HepG2 (cell line): ENCODE measurements around the gene SLX9. TPM values are rescaled to one million over a fixed set of nuclear protein-coding genes. Genes with fewer than 3 reads are reported as not detected.

Experiments used
- BHLHE40 ChIP-seq: IDR thresholded peaks from 2 replicates; pipeline ENCODE4 v1.6.1; 2011; ENCODE audit warnings: low read length, improper control_type of control experiment
- CBFB ChIP-seq: sonication (generic); formaldehyde crosslinking; IDR thresholded peaks from 2 replicates; pipeline ENCODE4 v1.4.0; 2020; ENCODE audit warnings: missing genetic modification reagents
- ELF1 ChIP-seq: sonication (generic); formaldehyde crosslinking; IDR thresholded peaks from 2 replicates; pipeline ENCODE4 v1.4.0; 2020; ENCODE audit warnings: missing genetic modification reagents
- ELF4 ChIP-seq: sonication (generic); formaldehyde crosslinking; IDR thresholded peaks from 2 replicates; pipeline ENCODE4 v1.5.0; 2020; ENCODE audit warnings: missing genetic modification reagents, mild to moderate bottlenecking, moderate library complexity, borderline replicate concordance
- FOXO1 ChIP-seq: sonication (generic); formaldehyde crosslinking; IDR thresholded peaks from 2 replicates; pipeline ENCODE4 v1.4.0; 2020; ENCODE audit warnings: missing genetic modification reagents
- HNF4A ChIP-seq: sonication (generic); formaldehyde crosslinking; IDR thresholded peaks from 2 replicates; pipeline ENCODE4 v1.4.0; 2020; ENCODE audit warnings: missing genetic modification reagents
- JUN ChIP-seq: sonication (generic); formaldehyde crosslinking; IDR thresholded peaks from 2 replicates; pipeline ENCODE4 v1.4.0; 2020; ENCODE audit warnings: mild to moderate bottlenecking, missing genetic modification reagents
- MBD4 ChIP-seq: IDR thresholded peaks from 2 replicates; pipeline ENCODE4 v1.6.1; 2012; ENCODE audit warnings: low read length, inconsistent platforms, borderline replicate concordance
- NCOA1 ChIP-seq: sonication (generic); formaldehyde crosslinking; IDR thresholded peaks from 2 replicates; pipeline ENCODE4 v1.9.0; 2021; ENCODE audit warnings: missing genetic modification reagents
- NCOA2 ChIP-seq: sonication (generic); formaldehyde crosslinking; IDR thresholded peaks from 2 replicates; pipeline ENCODE4 v1.8.0; 2022; ENCODE audit warnings: inconsistent platforms
- NR2F1 ChIP-seq, 2 experiments: fragments of 450-650 bp in 1 of 2; formaldehyde crosslinking in 1 of 2; IDR thresholded peaks; 2 replicates each; pipeline versions ENCODE4 v1.5.0 to v1.6.1; 2016 to 2020; ENCODE audit warnings: mild to moderate bottlenecking in 1 of 2, missing compliant biosample characterization in 1 of 2, missing genetic modification reagents in 1 of 2, moderate library complexity in 1 of 2
- PHB2 ChIP-seq: fragments of 450-650 bp; IDR thresholded peaks from 2 replicates; pipeline ENCODE4 v1.6.1; 2018; ENCODE audit not compliant: partially characterized antibody
- TCF7 ChIP-seq: sonication (generic); IDR thresholded peaks from 2 replicates; pipeline ENCODE4 v1.6.1; 2016; ENCODE audit warnings: antibody characterized with exemption, low read depth
- ZBTB38 ChIP-seq: sonication (generic); formaldehyde crosslinking; IDR thresholded peaks from 2 replicates; pipeline ENCODE4 v1.5.1; 2020; ENCODE audit warnings: mild to moderate bottlenecking, missing genetic modification reagents
- ZNF484 ChIP-seq: sonication (generic); formaldehyde crosslinking; IDR thresholded peaks from 2 replicates; pipeline ENCODE4 v1.5.1; 2020; ENCODE audit warnings: mild to moderate bottlenecking, low read depth, missing genetic modification reagents, borderline replicate concordance
- ZNF83 ChIP-seq: sonication (generic); formaldehyde crosslinking; IDR thresholded peaks from 2 replicates; pipeline ENCODE4 v1.4.0; 2020; ENCODE audit warnings: missing genetic modification reagents, mild to moderate bottlenecking, borderline replicate concordance
- polyA plus RNA-seq, 8 experiments: library from polyadenylated mRNA; depleted of rRNA in 3 of 8; stranded (reverse) in 7 of 8; unstranded in 1 of 8; fragments of >200 nt; fragmentation: Illumina TruSeq in 4 of 8; extraction: Trizol in 4 of 8; gene quantifications; 2 replicates each; pipeline versions ENCODE4 v1.2.1 to v1.2.3, GENCODE V29; 2011 to 2016; ENCODE audit warnings: low read depth in 4 of 8, missing spikeins in 1 of 8, mixed read lengths in 1 of 8; ENCODE audit not compliant: insufficient read depth in 1 of 8
- total RNA-seq, 5 experiments: library from RNA; depleted of rRNA; stranded (reverse); fragments of >200 nt; fragmentation: Illumina TruSeq; extraction: Trizol; gene quantifications; 2 replicates each; pipeline ENCODE4 v1.2.3, GENCODE V29; 2016; ENCODE audit warnings: low read depth in 1 of 5
- TF ChIP-seq, protein P1 (sequence below): sonication (generic); formaldehyde crosslinking; IDR thresholded peaks from 2 replicates; pipeline ENCODE4 v1.8.1; 2023; ENCODE audit warnings: mild to moderate bottlenecking, moderate library complexity, missing genetic modification reagents
- TF ChIP-seq, protein P2 (sequence below): sonication (generic); formaldehyde crosslinking; IDR thresholded peaks from 2 replicates; pipeline ENCODE4 v1.5.0; 2020; ENCODE audit warnings: missing genetic modification reagents
- TF ChIP-seq, protein P3 (sequence below): sonication (generic); formaldehyde crosslinking; IDR thresholded peaks from 2 replicates; pipeline ENCODE4 v1.9.0; 2021; ENCODE audit warnings: missing genetic modification reagents, mild to moderate bottlenecking, borderline replicate concordance
- TF ChIP-seq, protein P4 (sequence below): IDR thresholded peaks from 2 replicates; pipeline ENCODE4 v1.4.0; 2020; ENCODE audit warnings: mild to moderate bottlenecking, missing genetic modification reagents
- TF ChIP-seq, protein P5 (sequence below): sonication (generic); formaldehyde crosslinking; IDR thresholded peaks from 2 replicates; pipeline ENCODE4 v1.5.1; 2020; ENCODE audit warnings: missing genetic modification reagents, mild to moderate bottlenecking, borderline replicate concordance

The SLX9 gene
- total and polyA plus RNA-seq, 2 of the 13 experiments (the other 11 are each of a cell fraction or from before 2014, with no cell fraction given) = 21.0 to 47.1 TPM

DNA sequence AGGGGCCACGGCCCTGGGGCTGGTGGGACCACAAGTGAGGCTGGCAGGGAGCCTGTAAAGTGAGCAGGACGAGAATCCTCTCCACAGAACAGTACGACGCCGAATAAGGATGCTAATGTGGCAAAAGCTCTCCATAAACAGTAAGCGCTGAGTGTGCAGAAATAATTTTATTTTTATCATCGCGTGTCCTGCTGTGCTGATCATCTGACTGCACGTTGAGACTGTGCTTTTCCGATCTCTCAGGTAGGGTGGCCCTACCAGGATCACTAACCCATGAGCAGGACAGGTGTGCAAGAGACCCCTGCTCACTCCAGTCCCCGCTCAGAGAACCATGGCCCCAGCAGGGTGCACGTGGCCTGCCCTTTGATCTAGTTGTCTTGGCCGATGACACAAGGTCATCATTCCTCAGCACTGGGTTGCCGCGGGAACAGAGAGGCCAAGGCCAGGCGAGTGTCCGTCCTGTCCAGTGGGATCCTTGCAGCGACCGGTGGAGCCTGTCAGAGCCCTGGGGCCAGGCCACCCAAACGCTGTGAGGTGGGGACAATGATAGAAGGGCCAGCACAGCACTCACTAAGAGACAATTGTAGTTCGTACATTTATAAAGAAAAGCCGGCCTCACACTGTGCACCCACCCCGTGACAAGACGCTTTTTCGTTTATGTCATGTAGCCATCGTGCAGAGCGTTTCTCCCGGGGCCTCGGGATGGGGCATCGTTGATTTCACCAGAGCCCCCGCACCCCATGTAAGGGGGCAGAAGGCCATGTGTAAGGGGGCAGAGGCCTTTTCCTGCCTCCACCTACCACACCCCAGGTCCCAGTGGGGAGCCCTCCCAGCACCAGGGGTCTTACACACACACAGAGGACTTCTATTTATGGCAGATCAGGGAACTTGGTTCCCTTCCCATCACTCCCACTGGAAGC lies 81.9 kb downstream of the SLX9 start (continued):
- TF ChIP-seq JUN (peak; percentile 33; the same call in 1 of the 2 replicates), NCOA2 (peak; percentile 75), ELF1 (no peak), MBD4 (no peak), ZBTB38 (CRISPR knock-in tag) (peak; percentile 82), CBFB (CRISPR knock-in tag) (peak; percentile 34; the same call in 1 of the 2 replicates), NCOA1 (CRISPR knock-in tag) (no peak), PHB2 (no peak), HNF4A (CRISPR knock-in tag) (peak; percentile 91), BHLHE40 (peak; percentile 94), ZNF484 (CRISPR knock-in tag) (no peak), FOXO1 (CRISPR knock-in tag) (peak; percentile 43; the same call in 1 of the 2 replicates), ZNF83 (CRISPR knock-in tag) (no peak), ELF4 (CRISPR knock-in tag) (no peak), TCF7 (peak; percentile 78), NR2F1 (CRISPR knock-in tag; IDR thresholded peaks at IDR 0.05) (peak; percentile 65 to 89; a peak in 3 of 4 replicates)
- TF ChIP-seq, protein P1, sequence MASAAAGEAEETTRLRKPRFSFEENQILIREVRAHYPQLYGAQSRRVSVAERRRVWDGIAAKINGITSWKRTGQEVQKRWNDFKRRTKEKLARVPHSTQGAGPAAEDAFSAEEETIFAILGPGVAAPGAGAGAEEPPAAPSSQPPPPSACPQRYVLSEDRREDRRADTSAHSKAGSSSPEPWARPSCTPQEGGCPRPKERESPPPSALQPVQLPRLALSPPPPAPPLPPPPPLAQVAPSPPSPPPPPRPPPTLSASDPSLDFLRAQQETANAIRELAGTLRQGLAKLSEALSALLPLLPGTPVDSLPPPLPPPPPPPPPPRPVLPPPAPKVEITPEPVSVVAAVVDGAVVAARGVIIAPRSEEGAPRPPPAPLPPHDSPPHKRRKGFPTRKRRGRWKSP (CRISPR knock-in tag) = no peak; the same call in 1 of the 2 replicates
- TF ChIP-seq, protein P2, sequence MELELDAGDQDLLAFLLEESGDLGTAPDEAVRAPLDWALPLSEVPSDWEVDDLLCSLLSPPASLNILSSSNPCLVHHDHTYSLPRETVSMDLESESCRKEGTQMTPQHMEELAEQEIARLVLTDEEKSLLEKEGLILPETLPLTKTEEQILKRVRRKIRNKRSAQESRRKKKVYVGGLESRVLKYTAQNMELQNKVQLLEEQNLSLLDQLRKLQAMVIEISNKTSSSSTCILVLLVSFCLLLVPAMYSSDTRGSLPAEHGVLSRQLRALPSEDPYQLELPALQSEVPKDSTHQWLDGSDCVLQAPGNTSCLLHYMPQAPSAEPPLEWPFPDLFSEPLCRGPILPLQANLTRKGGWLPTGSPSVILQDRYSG (CRISPR knock-in tag) = no peak
- TF ChIP-seq, protein P3, sequence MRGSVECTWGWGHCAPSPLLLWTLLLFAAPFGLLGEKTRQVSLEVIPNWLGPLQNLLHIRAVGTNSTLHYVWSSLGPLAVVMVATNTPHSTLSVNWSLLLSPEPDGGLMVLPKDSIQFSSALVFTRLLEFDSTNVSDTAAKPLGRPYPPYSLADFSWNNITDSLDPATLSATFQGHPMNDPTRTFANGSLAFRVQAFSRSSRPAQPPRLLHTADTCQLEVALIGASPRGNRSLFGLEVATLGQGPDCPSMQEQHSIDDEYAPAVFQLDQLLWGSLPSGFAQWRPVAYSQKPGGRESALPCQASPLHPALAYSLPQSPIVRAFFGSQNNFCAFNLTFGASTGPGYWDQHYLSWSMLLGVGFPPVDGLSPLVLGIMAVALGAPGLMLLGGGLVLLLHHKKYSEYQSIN (CRISPR knock-in tag) = no peak
- TF ChIP-seq, protein P4, sequence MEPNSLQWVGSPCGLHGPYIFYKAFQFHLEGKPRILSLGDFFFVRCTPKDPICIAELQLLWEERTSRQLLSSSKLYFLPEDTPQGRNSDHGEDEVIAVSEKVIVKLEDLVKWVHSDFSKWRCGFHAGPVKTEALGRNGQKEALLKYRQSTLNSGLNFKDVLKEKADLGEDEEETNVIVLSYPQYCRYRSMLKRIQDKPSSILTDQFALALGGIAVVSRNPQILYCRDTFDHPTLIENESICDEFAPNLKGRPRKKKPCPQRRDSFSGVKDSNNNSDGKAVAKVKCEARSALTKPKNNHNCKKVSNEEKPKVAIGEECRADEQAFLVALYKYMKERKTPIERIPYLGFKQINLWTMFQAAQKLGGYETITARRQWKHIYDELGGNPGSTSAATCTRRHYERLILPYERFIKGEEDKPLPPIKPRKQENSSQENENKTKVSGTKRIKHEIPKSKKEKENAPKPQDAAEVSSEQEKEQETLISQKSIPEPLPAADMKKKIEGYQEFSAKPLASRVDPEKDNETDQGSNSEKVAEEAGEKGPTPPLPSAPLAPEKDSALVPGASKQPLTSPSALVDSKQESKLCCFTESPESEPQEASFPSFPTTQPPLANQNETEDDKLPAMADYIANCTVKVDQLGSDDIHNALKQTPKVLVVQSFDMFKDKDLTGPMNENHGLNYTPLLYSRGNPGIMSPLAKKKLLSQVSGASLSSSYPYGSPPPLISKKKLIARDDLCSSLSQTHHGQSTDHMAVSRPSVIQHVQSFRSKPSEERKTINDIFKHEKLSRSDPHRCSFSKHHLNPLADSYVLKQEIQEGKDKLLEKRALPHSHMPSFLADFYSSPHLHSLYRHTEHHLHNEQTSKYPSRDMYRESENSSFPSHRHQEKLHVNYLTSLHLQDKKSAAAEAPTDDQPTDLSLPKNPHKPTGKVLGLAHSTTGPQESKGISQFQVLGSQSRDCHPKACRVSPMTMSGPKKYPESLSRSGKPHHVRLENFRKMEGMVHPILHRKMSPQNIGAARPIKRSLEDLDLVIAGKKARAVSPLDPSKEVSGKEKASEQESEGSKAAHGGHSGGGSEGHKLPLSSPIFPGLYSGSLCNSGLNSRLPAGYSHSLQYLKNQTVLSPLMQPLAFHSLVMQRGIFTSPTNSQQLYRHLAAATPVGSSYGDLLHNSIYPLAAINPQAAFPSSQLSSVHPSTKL (CRISPR knock-in tag) = peak; percentile 86
- TF ChIP-seq, protein P5, sequence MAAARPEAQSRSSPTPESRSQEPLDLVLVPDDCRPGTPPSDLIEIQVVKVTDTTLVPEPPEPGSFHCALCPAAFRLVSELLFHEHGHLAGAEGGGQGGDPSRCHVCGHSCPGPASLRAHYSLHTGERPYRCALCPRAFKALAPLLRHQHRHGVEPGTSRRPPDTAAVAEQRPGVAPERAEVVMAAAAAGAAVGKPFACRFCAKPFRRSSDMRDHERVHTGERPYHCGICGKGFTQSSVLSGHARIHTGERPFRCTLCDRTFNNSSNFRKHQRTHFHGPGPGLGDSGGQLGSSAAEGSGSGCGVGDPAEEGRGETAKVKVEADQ (CRISPR knock-in tag) = no peak
